CD14-positive monocyte (primary cell): ENCODE results near the gene DYNC1I1. TPM values are rescaled to one million over a fixed set of nuclear protein-coding genes. Genes with fewer than 3 reads are reported as not detected.

Source experiments
- DNase-seq, 3 donors: peaks; one replicate each; pipeline ENCODE4 v3.0.0-alpha.2; 2011 to 2022
- H2AFZ ChIP-seq: 2 replicates; pipeline ENCODE4 v1.6.0; 2012; ENCODE audit warnings: mild to moderate bottlenecking, low read depth, low read length, inconsistent platforms; ENCODE audit not compliant: insufficient read depth, poor library complexity, severe bottlenecking
- H3K27ac ChIP-seq, 2 donors: 1 replicate in 1 of 2; 2 replicates in 1 of 2; pipeline ENCODE4 v1.5.1; 2012 to 2013; ENCODE audit warnings: low read length in 2 of 2, control low read depth in 1 of 2, inconsistent platforms in 1 of 2, low read depth in 1 of 2, mild to moderate bottlenecking in 1 of 2
- H3K27me3 ChIP-seq, 2 donors: one replicate each; pipeline versions ENCODE4 v1.6.0 to v1.6.1; 2011 to 2013; ENCODE audit warnings: low read length in 2 of 2; ENCODE audit not compliant: control insufficient read depth in 2 of 2, insufficient read depth in 2 of 2
- H3K36me3 ChIP-seq, 2 donors: replicated peaks in 1 of 2; 1 replicate in 1 of 2; 2 replicates in 1 of 2; pipeline versions ENCODE4 v1.5.1 to v1.6.1; 2012 to 2013; ENCODE audit warnings: low read length in 2 of 2, control low read depth in 1 of 2, inconsistent platforms in 1 of 2, mild to moderate bottlenecking in 1 of 2; ENCODE audit not compliant: insufficient read depth in 2 of 2, control insufficient read depth in 1 of 2
- H3K4me1 ChIP-seq, 2 donors: 1 replicate in 1 of 2; 2 replicates in 1 of 2; pipeline versions ENCODE4 v1.5.1 to v1.6.1; 2012 to 2013; ENCODE audit warnings: low read length in 2 of 2, control low read depth in 1 of 2, inconsistent platforms in 1 of 2, mild to moderate bottlenecking in 1 of 2, moderate library complexity in 1 of 2; ENCODE audit not compliant: insufficient read depth in 2 of 2, control insufficient read depth in 1 of 2
- H3K4me2 ChIP-seq: replicated peaks from 2 replicates; pipeline ENCODE3; 2012; ENCODE audit warnings: low read length, moderate library complexity, mild to moderate bottlenecking; ENCODE audit not compliant: poor library complexity, severe bottlenecking; ENCODE audit errors: extremely low read depth
- H3K4me3 ChIP-seq, 3 experiments: fragments of 200-600 bp in 1 of 3; sonication (generic) in 1 of 3; replicated peaks in 1 of 3; 1 replicate in 2 of 3; 2 replicates in 1 of 3; pipeline ENCODE4 v1.5.1; 2011 to 2013; ENCODE audit warnings: low read length in 3 of 3, mild to moderate bottlenecking in 3 of 3, control low read depth in 2 of 3, low read depth in 2 of 3, inconsistent platforms in 1 of 3, moderate library complexity in 1 of 3
- H3K79me2 ChIP-seq: 2 replicates; pipeline ENCODE4 v1.6.0; 2012; ENCODE audit warnings: mild to moderate bottlenecking, control low read depth, inconsistent platforms, low read length, moderate library complexity; ENCODE audit not compliant: insufficient read depth
- H3K9ac ChIP-seq: 2 replicates; pipeline ENCODE4 v1.6.0; 2017; ENCODE audit warnings: low read length, mild to moderate bottlenecking; ENCODE audit not compliant: insufficient read depth, poor library complexity, severe bottlenecking
- H3K9me3 ChIP-seq, 2 donors: replicated peaks in 1 of 2; 1 replicate in 1 of 2; 2 replicates in 1 of 2; pipeline versions ENCODE4 v1.5.1 to v1.6.1; 2012 to 2013; ENCODE audit warnings: low read length in 2 of 2, control low read depth in 1 of 2; ENCODE audit not compliant: control insufficient read depth in 1 of 2, insufficient read depth in 1 of 2
- H4K20me1 ChIP-seq: 2 replicates; pipeline ENCODE4 v1.6.0; 2012; ENCODE audit warnings: mild to moderate bottlenecking, low read length, control low read depth, moderate library complexity; ENCODE audit not compliant: insufficient read depth
- H3K27ac Mint-ChIP-seq, 7 donors: one replicate each; pipeline ENCODE4 v1.8.0; 2020; ENCODE audit warnings: mild to moderate bottlenecking in 7 of 7, mixed read lengths in 7 of 7, moderate library complexity in 6 of 7, inconsistent platforms in 2 of 7
- H3K27me3 Mint-ChIP-seq, 3 donors: one replicate each; pipeline ENCODE4 v1.8.0; 2021 to 2022; ENCODE audit warnings: low read depth in 3 of 3, mild to moderate bottlenecking in 3 of 3, mixed read lengths in 3 of 3, moderate library complexity in 3 of 3, inconsistent platforms in 1 of 3
- H3K36me3 Mint-ChIP-seq, 2 donors: one replicate each; pipeline ENCODE4 v1.8.0; 2020; ENCODE audit warnings: mixed read lengths in 2 of 2, inconsistent platforms in 1 of 2, mild to moderate bottlenecking in 1 of 2
- H3K4me1 Mint-ChIP-seq: one replicate; pipeline ENCODE4 v1.8.0; 2020; ENCODE audit warnings: mild to moderate bottlenecking, mixed read lengths
- H3K4me3 Mint-ChIP-seq, 2 donors: one replicate each; pipeline ENCODE4 v1.8.0; 2020; ENCODE audit warnings: mild to moderate bottlenecking in 2 of 2, mixed read lengths in 2 of 2, moderate library complexity in 1 of 2
- H3K9me3 Mint-ChIP-seq, 7 donors: one replicate each; pipeline ENCODE4 v1.8.0; 2020 to 2022; ENCODE audit warnings: mixed read lengths in 7 of 7, mild to moderate bottlenecking in 6 of 7, moderate library complexity in 6 of 7, inconsistent platforms in 2 of 7
- CTCF ChIP-seq: fragments of 200-600 bp; IDR thresholded peaks from one replicate; pipeline ENCODE4 v1.8.0; 2022; ENCODE audit warnings: antibody characterized with exemption, mild to moderate bottlenecking
- WGBS: methylation state at CpG from one replicate; pipeline ENCODE4 v1.1.5; 2013; ENCODE audit warnings: missing lambda C conversion rate; ENCODE audit not compliant: insufficient coverage; 5-methylcytosine and 5-hydroxymethylcytosine counted together
- intact Hi-C, 2 donors: fragments of 100-400 bp; cut with micrococcal nuclease; formaldehyde crosslinking; loops; one replicate each; pipeline versions ENCODE4 v1.15.0 to v1.15.1; 2023
- polyA plus RNA-seq, 3 donors: library from polyadenylated mRNA; depleted of rRNA in 1 of 3; unstranded in 2 of 3; stranded (reverse) in 1 of 3; fragments of 300-500 nt in 2 of 3; fragments of >200 nt in 1 of 3; fragmentation: Illumina TruSeq in 2 of 3; gene quantifications; 1 replicate in 2 of 3; 2 replicates in 1 of 3; pipeline ENCODE4 v1.2.3, GENCODE V29; 2012 to 2021

Gene DYNC1I1
- polyA plus RNA-seq, 3 donors: not detected

- no peak overlapping the region for H3K4me3 Mint-ChIP-seq
- 100% methylated on average over 3 of the region's 7 CpGs for WGBS
- intact Hi-C loops: no loop called here
Measured at GRCh38 chr7:96114190-96114589, 341.8 kb downstream of the DYNC1I1 start.

GRCh38 chr7:96116173-96116572 lies 343.8 kb downstream of the DYNC1I1 start:
- H3K27me3 ChIP-seq: no peaks in the 10 kb centered on the region
- H3K36me3 ChIP-seq: peaks cover 14 to 20% of the 10 kb centered on the region in 2 donors
- H4K20me1 ChIP-seq: no peaks in the 10 kb centered on the region
- H3K4me1 ChIP-seq: no peaks in the 10 kb centered on the region
- H2AFZ ChIP-seq: no peak overlapping the region
- Mint-ChIP-seq H3K4me1 (no peaks in the 10 kb centered on the region), H3K9me3 (peaks cover 4 to 16% (median 8%) of the 10 kb centered on the region in 7 donors), H3K4me3 (no peak overlapping the region), H3K27ac (no peak overlapping the region), H3K27me3 (peaks cover 0 to 2% (median 1%) of the 10 kb centered on the region in 3 donors), H3K36me3 (peaks cover 18 to 19% of the 10 kb centered on the region in 2 donors)
- WGBS: 89% methylated on average over 3 of the region's 7 CpGs
- no peak for TF ChIP-seq CTCF
- peaks cover 0 to 4% of the 10 kb centered on the region in 2 donors for H3K9me3 ChIP-seq
- no peak overlapping the region for H3K27ac ChIP-seq
- DNase-seq: no peak
- no peaks in the 10 kb centered on the region for H3K79me2 ChIP-seq
- H3K4me2 ChIP-seq: no peak overlapping the region
- intact Hi-C loops: no loop called here
- H3K4me3 ChIP-seq: no peak overlapping the region
- H3K9ac ChIP-seq: no peak overlapping the region

More at GRCh38 chr7:96114190-96114589, 341.8 kb downstream of the DYNC1I1 start:
- Histone ChIP-seq H2AFZ (no peak overlapping the region), H3K9me3 (peaks cover 0 to 4% of the 10 kb centered on the region in 2 donors), H3K36me3 (peaks cover 0 to under 1% of the 10 kb centered on the region in 2 donors), H3K4me2 (no peak overlapping the region), H3K9ac (no peak overlapping the region), H3K4me3 (no peak overlapping the region), H3K27ac (no peak overlapping the region), H3K4me1 (no peaks in the 10 kb centered on the region), H4K20me1 (no peaks in the 10 kb centered on the region), H3K27me3 (no peaks in the 10 kb centered on the region), H3K79me2 (no peaks in the 10 kb centered on the region)
- peaks cover 1 to 4% (median 3%) of the 10 kb centered on the region in 3 donors for H3K27me3 Mint-ChIP-seq
- no peak for TF ChIP-seq CTCF
- H3K4me1 Mint-ChIP-seq: no peaks in the 10 kb centered on the region
- H3K27ac Mint-ChIP-seq: no peak overlapping the region
- H3K36me3 Mint-ChIP-seq: peaks cover 0 to 4% of the 10 kb centered on the region in 2 donors
- DNase-seq: no peak
- H3K9me3 Mint-ChIP-seq: peaks cover 4 to 16% (median 8%) of the 10 kb centered on the region in 7 donors
